Measurements from ENCODE around the gene ZNF439.
"Not testable (repeated sequence)": the region's sequence is repeated elsewhere in the genome, so short reads cannot be mapped to it uniquely, and the experiment has no call there.

ZNF439 gene

GRCh38 chr19:11868188-11868587 lies 19.7 kb downstream of the ZNF439 start:
- no peak for DNase-seq (ENCODE audit: low read depth)

DNA sequence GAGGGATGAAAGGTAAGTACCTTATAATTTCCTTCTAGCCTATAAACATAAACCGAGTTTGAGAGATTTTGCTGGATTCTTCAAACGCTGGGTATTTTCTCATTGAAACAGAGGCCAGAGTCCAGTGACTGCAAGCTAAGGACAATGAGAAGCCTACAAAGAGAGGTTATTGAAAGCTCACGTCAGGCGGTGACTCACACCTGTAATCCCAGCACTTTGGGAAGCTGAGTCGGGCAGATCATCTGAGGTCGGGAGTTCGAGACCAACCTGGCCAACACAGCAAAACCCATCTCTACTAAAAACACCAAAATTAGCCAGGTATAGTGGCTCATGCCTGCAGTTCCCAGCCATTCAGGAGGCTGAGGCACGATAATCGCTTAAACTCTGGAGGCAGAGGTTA lies 24.1 kb downstream of the ZNF439 start:
- DNase-seq (ENCODE audit: low read depth), result no peak

DNA sequence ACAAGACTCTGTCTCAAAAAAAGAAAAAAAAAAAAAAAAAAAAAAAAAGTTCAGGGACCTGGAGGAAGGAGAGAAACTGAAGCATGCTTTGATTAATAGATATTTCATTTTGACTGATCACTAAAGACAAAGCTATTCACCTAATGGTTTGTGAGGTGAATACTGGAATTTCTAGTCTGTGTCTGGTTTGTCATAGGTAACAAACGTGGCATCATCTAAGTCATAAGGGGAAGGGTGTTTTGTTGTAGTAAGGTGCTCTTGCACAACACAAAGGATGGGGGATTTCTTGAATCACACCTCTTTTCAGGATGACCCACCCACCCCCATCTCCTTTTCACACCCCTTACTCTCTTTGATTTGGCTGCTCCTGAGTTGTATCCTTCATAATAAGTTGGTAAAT lies 25.2 kb downstream of the ZNF439 start:
- DNase-seq (ENCODE audit: low read depth), result no peak

- not testable (repeated sequence) for DNase-seq (ENCODE audit: low read depth)
Observed at GRCh38 chr19:11879687-11880266, 31.3 kb downstream of the ZNF439 start.

DNA sequence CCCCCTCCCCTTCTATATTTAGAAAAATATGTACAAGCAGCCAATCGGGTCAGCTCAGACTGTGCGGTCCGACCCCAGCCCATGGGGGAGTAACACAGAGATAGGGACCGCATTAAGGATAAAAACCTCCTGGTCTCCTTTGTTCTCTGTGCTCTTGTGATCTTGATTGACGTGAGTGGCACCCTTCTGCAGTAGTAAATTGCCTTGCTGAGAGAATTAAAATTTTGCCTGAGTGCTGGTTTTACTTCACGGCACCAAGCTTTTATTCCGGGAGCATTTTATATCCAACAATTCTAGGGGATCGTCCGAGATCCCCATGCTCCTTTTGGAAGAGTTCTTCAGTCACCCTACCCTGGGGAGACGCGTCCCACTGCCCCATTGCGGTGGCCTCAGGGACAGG lies 32.1 kb downstream of the ZNF439 start:
- DNase-seq (ENCODE audit: low read depth), result no peak

DNA sequence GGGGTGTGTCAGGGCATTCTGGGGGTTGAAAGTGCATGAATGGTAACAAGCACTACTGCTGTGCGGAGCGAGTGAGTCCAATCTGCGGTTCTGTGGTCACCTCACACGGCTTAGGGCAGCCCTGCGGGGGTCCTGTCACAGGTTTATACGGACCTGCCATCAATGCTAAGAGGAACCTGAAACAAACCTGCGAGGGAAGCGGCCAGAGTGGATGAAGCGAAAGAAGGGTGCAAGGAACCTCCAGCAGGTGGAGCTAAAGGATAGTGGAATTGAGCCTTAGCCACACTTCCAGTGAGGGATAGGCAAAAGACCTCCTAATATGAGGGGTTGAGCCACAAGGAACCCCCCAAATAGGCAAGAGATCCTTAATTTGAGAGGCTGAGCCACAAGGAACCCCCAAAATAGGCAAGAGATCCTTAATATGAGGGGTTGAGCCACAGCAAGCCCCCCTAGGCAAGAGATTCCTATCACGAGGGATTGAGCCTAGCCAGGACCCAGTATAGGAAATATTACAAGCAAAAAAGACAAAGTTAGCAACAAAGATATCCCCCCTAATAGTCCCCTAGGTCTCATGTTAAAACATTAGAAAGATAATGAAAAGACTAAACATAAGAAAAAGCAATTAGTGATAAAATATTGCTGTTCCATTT lies 32.8 kb downstream of the ZNF439 start:
- no peak for DNase-seq (ENCODE audit: low read depth)

DNA sequence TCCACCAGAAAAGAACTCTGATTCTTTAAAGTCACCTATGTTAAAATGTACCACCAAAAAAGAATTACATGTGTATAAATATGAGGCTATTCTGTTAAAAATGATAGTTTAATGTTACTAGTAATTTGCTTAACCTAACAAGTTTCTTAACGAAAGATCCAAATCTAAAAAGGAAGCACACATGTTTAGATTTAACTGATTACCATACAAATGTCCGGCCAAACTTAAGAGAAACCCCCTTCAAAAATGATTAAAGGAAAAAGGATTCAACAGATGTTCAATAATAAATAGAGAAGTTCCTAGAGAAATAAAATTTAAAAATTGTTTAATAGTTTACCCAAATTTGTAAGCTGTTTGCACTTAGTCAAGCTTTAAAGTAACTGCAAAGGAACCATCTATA lies 34.1 kb downstream of the ZNF439 start:
- no peak for DNase-seq (ENCODE audit: low read depth)

DNA sequence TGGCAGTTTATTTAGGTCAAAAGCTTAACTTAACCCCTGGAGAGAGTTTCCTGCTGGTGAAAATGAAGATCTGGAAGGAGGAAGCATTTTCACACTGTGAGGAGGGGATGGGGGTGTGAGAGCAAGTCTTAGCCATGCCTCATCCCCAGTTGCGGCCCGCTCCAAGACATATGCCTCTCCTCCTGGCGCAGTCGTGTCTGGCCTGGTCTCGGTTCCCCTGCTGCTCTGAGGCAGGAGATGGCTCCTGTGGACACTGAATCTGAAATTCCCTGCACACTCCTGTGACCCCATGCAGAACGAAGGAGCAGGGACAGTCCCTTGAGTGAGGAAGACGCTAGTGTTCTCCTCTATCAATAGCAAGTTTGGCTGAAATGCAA lies 38.7 kb downstream of the ZNF439 start:
- no peak for DNase-seq (ENCODE audit: low read depth)

GRCh38 chr19:11887611-11888531 lies 39.3 kb downstream of the ZNF439 start, which contains the start of gene ZNF69:
TSS of gene ZNF69 (plus strand) at chr19:11887782. CDS start at chr19:11887924, 142 bp downstream.
- DNase-seq (ENCODE audit: low read depth), result no peak

DNA sequence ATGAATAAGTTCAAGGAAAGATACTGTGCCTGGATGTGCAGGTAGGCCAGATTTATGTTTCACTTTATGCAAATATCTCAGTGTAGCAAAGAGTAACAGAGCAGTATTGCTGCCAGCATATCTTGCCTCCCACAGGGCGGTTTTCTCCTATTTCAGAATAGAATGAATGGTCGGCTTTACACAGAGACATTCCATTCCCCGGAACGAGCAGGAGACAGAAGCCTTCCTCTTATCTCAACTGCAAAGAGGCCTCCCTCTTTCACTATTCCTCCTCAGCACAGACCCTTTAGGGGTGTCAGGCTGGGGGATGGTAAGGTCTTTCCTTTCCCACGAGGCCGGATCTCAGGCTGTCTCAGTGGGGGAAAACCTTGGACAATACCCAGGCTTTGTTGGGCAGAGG lies 41.4 kb downstream of the ZNF439 start:
- DNase-seq (ENCODE audit: low read depth), result not testable (repeated sequence)

DNA sequence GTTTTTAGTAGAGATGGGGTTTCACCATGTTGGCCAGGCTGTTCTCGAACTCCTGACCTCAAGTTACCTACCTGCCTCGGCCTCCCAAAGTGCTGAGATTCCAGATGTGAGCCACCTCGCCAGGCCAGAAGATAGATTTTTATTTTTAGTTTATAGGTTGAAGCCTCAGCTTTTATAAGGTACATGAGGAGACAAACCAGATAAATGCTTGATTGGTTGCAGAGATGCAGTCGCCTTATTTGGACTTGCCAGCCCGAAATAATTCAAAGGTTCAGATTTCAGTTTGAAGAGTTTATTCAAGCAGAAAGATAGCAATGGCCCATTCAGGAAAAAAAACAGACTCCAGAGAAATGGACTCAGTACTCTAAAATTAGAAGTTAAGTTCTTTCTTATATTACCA lies 42.1 kb downstream of the ZNF439 start:
- DNase-seq (ENCODE audit: low read depth), result no peak

GRCh38 chr19:11894851-11895250 lies 46.3 kb downstream of the ZNF439 start:
- DNase-seq (ENCODE audit: low read depth), result no peak

DNA sequence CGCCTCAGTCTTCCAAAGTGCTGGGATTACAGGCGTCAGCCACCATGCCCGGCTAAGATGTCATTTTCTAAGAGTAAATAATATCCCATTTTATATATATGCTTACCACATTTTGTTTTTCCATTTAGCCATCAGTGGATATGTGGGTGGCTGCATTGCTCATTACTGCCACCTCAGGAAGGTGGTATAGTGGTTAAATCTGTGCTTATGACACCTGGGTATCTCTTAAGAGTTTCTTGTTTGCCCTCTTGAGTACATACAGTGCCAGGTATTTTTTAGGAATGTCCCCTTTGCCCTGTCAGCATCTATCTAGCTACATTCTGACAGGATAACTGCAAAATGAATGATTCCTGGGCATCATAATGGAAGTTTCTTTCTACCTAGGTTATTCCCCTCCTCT lies 53.7 kb downstream of the ZNF439 start:
- no peak for DNase-seq (ENCODE audit: low read depth)

DNA sequence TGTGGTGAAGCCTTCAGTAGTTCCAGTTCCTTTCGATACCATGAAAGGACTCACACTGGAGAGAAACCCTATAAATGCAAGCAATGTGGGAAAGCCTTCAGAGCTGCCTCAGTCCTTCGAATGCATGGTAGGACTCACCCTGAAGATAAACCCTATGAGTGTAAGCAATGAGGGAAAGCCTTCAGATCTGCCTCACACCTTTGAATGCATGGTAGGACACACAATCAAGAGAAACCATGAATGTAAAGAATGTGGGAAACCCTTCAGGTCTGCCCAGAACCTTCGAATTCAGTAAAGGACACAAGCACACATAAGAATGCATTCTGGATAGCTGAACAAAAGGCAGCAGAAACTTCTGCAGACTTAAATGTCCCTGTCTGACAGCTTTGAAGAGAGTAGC lies 57.4 kb downstream of the ZNF439 start:
- no peak for DNase-seq (ENCODE audit: low read depth)

DNA sequence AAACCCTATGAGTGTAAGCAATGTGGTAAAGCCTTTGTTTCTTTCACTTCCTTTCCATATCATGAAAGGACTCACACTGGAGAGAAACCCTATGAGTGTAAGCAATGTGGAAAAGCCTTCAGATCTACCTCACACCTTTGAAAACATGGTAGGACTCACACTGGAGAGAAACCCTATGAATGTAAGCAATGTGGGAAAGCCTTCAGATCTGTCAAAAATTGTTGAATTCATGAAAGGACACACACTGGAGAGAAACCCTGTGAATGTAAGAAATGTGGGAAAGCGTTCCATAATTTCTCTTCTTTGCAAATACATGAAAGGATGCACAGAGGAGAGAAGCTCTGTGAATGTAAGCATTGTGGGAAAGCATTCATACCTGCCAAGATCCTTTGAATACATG lies 63.4 kb downstream of the ZNF439 start:
- DNase-seq (ENCODE audit: low read depth), result not testable (repeated sequence)

DNA sequence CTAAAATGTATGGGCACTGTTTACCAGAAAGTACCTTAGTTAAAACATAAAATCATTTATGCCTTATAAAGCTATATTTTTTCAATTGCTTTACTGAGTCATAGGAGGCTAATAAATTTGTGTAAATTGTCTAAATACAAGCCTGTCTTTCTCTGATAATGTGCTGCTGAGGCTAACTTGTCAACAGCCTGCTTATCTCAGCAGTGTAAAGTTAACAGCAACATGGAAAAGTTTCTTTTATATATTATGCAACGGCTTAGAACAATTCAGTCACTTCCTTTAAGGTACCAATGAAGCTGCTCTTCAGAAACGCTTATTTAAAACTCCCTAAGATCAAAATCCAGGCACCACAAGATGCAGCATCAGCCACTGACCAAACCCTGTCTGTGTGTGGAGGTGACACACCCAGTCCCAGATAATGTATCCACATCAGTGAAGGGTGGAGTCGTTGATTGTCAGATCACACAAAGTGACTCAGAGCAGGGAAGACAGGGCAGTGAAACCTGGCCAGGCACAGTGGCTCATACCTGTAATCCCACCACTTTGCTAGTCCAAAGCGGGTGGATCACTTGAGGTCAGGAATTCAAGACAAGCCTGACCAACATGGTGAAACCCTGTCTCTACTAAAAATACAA lies 66.0 kb downstream of the ZNF439 start:
- DNase-seq (ENCODE audit: low read depth), result not testable (repeated sequence)

All from fibroblast of the conjunctiva (primary cell).